ENCODE measurements around the gene R3HCC1L.

R3HCC1L gene

DNA sequence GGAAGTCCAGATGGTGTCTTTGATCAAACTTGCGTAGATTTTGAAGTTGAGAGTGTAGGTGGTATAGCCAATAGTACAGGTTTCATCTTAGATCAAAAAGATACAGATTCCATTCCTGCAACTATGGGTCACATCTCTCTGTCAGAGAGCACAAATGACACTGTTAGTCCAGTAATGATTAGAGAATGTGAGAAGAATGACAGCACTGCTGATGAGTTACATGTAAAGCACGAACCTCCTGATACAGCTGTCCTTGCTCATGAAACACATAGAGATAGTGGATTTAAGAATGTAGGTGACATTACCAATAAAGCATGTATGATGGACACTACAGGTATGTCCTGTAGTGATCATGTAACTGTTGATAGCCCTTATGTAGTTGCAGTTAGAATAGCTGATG, 74.5 kb downstream of the R3HCC1L start:
- no peak overlapping the region for H3K4me3 ChIP-seq (ENCODE audit: low read depth, low read length)
- TF ChIP-seq, protein P1, sequence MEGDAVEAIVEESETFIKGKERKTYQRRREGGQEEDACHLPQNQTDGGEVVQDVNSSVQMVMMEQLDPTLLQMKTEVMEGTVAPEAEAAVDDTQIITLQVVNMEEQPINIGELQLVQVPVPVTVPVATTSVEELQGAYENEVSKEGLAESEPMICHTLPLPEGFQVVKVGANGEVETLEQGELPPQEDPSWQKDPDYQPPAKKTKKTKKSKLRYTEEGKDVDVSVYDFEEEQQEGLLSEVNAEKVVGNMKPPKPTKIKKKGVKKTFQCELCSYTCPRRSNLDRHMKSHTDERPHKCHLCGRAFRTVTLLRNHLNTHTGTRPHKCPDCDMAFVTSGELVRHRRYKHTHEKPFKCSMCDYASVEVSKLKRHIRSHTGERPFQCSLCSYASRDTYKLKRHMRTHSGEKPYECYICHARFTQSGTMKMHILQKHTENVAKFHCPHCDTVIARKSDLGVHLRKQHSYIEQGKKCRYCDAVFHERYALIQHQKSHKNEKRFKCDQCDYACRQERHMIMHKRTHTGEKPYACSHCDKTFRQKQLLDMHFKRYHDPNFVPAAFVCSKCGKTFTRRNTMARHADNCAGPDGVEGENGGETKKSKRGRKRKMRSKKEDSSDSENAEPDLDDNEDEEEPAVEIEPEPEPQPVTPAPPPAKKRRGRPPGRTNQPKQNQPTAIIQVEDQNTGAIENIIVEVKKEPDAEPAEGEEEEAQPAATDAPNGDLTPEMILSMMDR (IDR thresholded peaks at IDR 0.05; ENCODE audit: low read depth, low read length) = no peak

DNA sequence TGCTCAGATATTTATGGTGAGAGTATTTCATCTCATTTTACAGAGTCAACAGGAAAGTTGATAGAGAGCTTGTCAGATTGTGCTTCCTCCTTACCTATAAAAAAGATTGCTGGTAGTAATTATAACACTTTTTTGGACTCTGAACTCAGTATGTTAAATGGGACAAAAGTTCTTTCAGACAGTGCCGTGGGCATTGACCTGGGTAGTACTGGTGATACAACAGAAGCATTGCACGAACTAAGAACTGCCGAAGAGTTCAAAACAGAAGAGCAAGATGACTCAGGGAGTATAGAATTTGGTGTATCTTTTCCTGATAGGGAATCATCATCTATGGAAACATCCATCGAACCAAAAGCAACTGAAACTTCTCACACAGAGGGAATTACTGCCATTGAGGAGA, 75.0 kb downstream of the R3HCC1L start:
- Histone ChIP-seq H3K9me3 (no peaks in the 10 kb centered on the region), H3K4me1 (no peaks in the 10 kb centered on the region), H3K4me3 (ENCODE audit: low read depth, low read length) (no peak overlapping the region), H3K36me3 (no peaks in the 10 kb centered on the region), H3K27me3 (no peaks in the 10 kb centered on the region)
- DNase-seq = no peak
- TF ChIP-seq, protein P1 (IDR thresholded peaks at IDR 0.05; ENCODE audit: low read depth, low read length) = no peak

More for the DNA sequence above, 74.5 kb downstream of the R3HCC1L start:
- H3K4me1 ChIP-seq = no peaks in the 10 kb centered on the region
- H3K9me3 ChIP-seq = no peaks in the 10 kb centered on the region
- no peak for DNase-seq
- no peaks in the 10 kb centered on the region for H3K27me3 ChIP-seq
- no peaks in the 10 kb centered on the region for H3K36me3 ChIP-seq

DNA sequence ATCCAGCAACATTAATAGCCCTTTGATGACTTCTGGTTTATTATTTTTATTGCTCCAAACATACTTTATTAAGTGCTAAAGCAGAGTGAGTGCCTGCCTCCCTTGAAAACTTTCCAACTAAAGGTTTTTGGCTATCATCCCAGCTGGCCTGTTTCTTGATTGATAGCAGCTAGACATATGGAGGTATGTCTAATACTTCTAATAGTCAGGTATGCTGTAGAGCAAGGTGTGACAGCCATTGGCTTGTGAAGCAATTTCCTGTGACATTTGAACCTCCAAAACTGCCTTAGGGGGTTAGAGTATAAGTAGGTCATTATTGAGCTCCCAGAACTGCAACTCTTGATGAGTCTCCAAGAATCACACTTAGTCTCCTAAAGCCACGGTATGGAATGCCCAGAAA, 77.7 kb downstream of the R3HCC1L start:
- Histone ChIP-seq H3K36me3 (no peaks in the 10 kb centered on the region), H3K4me3 (ENCODE audit: low read depth, low read length) (no peak overlapping the region), H3K4me1 (no peaks in the 10 kb centered on the region), H3K9me3 (no peaks in the 10 kb centered on the region), H3K27me3 (no peaks in the 10 kb centered on the region)
- DNase-seq = no peak
- TF ChIP-seq, protein P1 (IDR thresholded peaks at IDR 0.05; ENCODE audit: low read depth, low read length) = no peak

DNA sequence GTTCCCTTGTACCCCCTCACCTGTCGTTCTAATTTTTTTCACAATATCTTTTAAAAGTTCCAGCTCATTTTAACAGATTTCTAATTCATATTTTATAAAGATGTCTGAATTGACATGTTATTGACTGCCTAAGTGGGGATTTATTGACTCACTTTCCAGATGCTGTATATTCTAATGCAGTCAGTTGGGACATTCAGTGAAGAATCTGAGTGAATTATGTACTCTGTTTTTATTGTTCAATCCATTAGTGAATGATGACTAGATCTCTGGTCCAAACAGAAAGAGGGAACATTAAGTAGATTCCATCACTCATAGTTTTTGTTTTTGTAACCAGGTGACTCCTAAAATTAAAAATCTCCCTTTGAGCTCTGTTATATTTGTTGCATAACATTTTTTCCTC, 79.3 kb downstream of the R3HCC1L start:
- Histone ChIP-seq H3K27me3 (no peaks in the 10 kb centered on the region), H3K4me1 (no peaks in the 10 kb centered on the region), H3K4me3 (ENCODE audit: low read depth, low read length) (no peak overlapping the region), H3K9me3 (no peaks in the 10 kb centered on the region), H3K36me3 (no peaks in the 10 kb centered on the region)
- TF ChIP-seq, protein P1 (IDR thresholded peaks at IDR 0.05; ENCODE audit: low read depth, low read length) = no peak
- DNase-seq = no peak

DNA sequence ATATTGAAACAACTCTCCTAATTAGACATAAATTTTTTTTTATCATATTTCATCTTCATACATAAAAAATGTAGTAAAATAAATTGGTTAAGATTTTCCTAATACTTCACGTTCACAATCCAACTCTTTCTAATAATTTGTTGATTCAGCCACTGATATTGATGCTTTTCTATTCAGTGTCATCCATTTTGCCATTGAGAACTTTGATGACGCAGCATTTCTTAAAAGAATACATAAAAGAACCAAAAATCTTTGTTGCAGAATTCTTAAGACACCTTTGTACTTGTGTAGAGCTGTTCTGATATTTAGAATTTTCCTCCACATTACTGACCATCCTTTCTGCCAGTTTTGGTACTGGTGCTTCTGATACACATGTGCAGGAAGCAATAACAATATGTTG, 80.9 kb downstream of the R3HCC1L start:
- Histone ChIP-seq H3K36me3 (no peaks in the 10 kb centered on the region), H3K27me3 (no peaks in the 10 kb centered on the region), H3K9me3 (no peaks in the 10 kb centered on the region), H3K4me3 (ENCODE audit: low read depth, low read length) (no peak overlapping the region), H3K4me1 (no peaks in the 10 kb centered on the region)
- TF ChIP-seq, protein P1 (IDR thresholded peaks at IDR 0.05; ENCODE audit: low read depth, low read length) = no peak
- no peak for DNase-seq

DNA sequence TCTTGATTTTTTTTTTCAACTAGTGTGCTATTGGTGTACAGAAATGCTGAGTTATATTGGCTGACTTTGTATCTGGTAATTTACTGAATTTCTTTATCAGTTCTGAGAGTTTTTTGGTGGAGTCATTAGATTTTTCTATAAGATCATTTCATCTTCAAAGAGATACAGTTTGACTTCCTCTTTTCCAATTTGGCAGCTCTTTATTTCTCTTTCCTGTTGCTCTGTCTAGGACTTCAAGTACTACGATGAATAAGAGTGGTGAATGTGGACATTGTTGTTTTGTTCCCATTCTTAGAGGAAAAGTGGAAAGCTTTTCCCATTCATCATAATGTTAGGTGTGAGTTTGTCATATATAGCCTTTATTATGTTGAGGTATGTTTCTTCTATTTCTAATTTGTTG, 83.3 kb downstream of the R3HCC1L start:
- H3K4me3 ChIP-seq (ENCODE audit: low read depth, low read length) = no peak overlapping the region
- TF ChIP-seq, protein P1 (IDR thresholded peaks at IDR 0.05; ENCODE audit: low read depth, low read length) = no peak
- DNase-seq = no peak
- H3K36me3 ChIP-seq = no peaks in the 10 kb centered on the region
- no peaks in the 10 kb centered on the region for H3K4me1 ChIP-seq
- H3K27me3 ChIP-seq = no peaks in the 10 kb centered on the region
- no peaks in the 10 kb centered on the region for H3K9me3 ChIP-seq

Data from BE2C (cell line).